HG02642 (cell line): Measurements from ENCODE around the gene FADS3.
"Not testable (repeated sequence)": the region's sequence is repeated elsewhere in the genome, so short reads cannot be mapped to it uniquely, and the experiment has no call there.

Source experiments
- ATAC-seq: cut with Tn5 transposase; IDR thresholded peaks from one replicate; pipeline ENCODE4 v1.9.1; 2021; ENCODE audit warnings: mild to moderate bottlenecking; ENCODE audit not compliant: unreplicated experiment, poor library complexity

The FADS3 gene

DNA sequence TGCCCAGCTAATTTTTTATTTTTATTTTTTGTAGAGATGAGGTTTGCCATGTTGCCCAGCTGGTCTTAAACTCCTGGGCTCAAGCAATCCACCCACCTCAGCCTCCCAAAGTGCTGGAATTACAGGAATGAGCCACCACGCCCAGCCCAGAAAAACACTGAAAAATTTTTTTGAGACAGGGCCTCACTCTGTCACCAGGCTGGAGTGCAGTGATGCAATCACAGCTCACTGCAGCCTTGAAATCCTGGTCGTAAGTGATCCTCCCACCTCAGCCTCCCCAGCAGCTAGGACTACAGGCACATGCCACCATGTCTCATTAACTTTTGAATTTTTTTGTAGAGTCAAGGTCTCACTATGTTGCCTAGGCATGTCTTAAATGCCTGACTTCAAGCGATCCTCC lies 9.1 kb downstream of the FADS3 start:
- not testable (repeated sequence) for ATAC-seq

DNA sequence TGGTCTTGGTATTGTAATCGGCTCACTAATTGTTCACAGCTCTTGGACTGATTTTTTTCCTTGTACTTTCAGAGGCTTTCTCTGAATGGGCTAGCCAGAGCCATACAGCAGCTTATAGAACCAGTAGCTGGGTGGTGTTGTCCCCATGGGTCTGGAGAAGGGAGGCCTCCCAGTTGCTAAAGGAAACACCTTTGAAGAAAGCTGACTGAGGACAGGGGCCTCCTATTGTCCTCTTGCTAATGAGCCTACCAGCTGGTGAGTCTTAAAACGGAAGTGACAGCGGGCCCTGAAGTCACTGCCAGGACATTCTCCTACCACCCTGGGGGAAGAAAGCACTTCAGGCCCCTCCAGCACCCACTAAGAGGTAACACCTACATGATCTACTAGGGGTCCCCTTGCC lies 9.9 kb downstream of the FADS3 start:
- no peak for ATAC-seq

DNA sequence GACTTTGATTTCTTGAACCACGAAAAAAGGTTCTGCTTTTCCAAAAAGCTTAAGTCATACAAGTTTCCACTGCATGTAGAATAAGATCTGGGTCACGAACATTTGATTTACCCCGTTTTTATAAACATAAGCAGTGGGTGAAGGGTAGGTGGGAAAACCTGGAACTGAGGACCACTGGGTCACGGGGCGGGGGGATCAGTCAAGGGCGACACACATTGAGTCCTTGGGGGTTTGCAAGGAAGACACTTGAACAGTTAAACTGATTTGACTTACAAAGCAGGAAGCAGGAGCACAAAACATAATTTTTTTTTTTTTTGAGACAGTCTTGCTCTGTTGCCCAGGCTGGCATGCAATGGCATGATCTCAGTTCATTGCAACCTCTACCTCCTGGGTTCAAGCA lies 10.9 kb downstream of the FADS3 start:
- ATAC-seq = no peak

DNA sequence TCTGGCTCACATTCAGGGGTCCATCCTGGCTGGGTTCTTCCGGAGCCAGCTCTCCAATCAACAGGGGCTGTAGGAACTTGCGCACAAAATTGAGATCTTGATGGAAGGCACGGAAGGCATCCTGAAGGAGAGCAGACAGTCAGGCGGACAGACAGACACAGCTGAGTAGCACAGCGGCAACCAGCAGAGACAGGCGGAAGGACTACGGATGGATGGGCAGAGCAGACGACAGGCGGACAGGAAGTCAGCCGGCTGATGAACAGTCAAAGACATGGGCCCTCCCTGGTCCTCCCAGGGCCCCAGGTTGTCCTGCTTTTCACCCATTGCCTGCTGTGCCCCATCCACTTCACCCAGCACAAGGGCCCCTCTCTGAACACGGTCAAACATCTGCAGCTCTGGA lies 11.3 kb downstream of the FADS3 start:
- ATAC-seq = no peak

DNA sequence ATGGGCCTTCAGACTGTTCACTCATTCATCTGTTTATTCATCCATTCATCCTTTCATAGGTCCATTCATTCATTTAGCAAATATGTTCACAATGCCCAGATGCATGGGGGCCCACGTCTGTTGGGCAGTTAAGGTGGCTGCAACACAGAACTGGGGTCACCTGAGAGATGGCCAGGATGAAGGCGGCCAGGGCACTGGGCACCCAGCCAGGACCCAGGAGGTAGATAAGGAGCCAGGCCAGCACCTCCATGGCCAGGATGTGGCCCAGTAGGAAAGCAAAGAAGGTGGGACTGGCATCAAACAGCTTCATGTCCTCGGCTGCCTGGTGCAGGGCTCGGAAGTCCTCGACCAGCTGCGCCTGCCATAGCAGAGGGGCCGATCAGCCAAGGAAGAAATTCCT lies 12.2 kb downstream of the FADS3 start:
- ATAC-seq = no peak

DNA sequence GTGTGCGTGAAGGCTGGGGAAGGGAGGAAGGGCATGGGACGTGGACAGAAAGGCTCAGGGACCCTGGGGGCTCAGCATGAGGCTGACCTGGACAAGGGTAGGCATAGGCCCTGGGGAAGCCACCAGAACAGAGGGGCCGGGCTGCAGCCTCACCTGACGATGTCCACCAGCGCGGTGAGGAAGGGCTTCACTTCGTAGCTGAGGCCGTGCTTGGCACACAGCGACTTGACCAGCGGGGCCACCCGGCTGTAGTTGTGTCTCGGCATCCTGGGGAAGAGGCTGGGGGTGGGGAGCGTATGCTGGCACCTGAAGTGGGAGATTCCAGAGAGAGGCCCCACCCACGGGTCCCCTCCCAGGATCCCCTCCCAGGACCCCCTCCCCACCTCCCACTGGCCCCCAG lies 15.6 kb downstream of the FADS3 start:
- no peak for ATAC-seq

DNA sequence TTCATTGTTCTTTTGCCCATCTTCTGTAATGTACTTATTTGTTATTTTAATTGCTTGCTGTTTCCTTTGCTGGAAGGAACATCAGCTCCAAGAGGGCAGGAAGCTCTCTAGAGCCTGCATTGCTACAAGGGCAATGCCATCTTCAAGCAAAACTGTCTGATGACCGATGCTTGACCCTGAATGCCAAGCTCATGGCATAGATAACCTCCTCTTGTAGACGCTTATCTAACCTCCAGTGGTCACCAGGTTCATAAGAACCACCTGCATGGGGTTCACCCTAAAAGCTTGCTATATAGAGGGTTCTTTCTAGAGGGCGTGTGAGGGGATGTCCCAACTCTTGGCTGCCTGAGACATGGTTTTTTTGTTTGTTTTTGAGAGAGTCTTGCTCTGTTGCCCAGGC lies 16.5 kb downstream of the FADS3 start:
- ATAC-seq = no peak

DNA sequence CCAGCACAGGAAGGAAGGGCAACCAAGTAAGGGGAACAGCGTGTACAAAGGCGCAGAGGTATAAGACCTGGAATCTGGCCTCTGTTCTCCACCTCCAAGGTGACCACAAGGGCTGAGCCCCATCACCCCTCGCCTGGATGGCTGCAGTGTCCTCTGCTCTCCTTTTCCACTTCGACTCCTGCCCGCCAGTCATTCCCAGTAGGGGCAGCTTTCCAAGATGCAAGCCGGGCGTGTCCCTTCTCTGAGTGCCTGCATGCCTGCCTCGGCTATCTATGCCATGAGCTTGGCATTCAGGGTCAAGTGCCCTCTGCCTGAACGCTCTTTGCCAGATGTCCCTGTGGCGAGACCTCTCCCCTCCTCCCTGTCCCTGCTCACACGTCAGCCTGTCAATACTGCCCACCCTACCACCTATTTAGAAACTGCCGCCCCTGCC lies 17.0 kb downstream of the FADS3 start:
- no peak for ATAC-seq

DNA sequence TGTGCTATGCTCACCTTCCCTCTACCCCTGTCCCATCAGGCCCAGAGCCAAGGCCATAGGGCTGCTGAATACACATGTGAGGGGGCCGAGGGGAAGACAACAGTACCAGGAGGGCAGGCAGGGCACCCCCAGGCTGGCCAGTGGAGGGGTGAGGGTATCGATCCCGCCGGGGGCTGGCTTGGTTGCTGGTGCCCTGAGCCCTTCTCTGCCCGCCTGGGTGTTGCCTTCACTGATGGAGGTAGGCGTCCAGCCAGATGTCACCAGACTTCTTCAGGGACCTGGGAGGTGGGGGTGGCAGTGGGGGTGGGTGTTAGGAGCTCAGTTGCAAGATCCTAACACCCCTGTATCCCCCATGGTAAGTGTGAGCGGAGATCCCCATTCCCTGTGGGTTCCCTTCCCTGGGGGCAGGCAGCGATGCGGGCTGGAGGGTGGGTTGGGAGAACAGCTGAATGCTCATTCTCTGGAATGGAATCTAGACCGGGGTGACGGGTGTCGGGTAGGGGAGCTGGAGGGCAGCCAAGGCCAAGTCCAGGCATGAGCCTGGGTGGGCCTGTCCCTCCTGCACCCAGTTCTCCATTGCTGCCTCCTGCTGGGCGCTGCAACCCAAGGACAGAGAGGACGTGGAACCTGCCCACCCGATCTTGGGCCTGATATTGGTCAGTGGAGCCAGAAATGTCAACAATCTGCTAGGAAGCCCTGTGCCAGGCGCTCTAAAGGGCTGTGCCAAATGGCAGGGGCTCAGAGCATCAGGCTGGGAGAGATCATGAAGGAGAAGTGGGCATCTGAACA lies 17.6 kb downstream of the FADS3 start:
- no peak for ATAC-seq

DNA sequence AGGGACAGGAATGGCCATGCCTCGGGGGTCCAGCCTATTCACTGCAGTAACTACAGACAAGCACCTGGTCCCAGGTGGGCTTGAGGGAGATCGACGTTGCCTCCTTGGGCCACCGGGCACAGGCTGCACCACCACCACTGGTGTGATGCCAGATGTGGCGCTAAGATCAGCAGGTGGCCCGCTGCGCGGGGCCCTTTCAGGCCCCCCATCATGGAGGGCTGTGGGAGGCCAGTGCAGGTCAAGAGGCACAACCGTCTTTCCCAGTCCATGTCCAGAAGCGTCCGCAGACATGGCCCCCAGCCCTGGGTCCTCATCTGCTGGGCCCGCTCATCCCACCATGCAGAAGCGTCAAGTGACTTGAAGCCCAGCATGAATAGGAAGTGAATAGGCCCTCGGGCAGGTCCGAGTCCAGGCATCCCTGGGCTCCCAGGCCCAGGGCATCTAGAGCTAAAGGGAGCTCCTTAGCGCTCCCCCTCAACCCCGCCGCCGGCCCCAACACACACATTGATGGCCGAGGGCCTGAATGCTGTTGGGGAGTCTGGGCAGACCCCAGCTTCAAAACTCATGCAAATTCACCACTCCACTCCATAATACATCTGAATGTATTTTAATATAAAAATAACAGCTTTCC lies 18.3 kb downstream of the FADS3 start:
- ATAC-seq = no peak

DNA sequence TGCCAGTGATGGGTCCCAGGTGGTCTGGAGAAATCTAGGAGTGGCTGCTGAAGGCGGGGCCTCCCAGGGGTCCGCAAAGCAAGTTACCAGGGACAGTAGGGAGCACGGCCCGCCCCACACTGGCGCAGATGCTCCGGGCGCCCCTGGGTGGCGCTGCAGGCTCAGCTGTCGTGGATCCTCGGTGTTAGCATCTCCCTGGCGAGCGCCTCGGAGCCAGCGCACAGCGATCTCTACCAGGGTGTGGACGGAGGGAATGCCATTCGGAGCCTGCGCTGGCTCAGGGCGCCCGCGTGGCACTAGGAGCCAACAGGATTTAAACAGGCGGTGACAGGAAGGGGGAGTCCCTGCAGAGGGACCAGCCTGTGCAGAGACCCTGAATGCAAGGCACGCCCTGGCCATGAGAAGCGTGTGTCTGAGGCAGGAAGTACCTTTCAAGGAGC lies 20.2 kb downstream of the FADS3 start:
- peak; percentile 74 for ATAC-seq

DNA sequence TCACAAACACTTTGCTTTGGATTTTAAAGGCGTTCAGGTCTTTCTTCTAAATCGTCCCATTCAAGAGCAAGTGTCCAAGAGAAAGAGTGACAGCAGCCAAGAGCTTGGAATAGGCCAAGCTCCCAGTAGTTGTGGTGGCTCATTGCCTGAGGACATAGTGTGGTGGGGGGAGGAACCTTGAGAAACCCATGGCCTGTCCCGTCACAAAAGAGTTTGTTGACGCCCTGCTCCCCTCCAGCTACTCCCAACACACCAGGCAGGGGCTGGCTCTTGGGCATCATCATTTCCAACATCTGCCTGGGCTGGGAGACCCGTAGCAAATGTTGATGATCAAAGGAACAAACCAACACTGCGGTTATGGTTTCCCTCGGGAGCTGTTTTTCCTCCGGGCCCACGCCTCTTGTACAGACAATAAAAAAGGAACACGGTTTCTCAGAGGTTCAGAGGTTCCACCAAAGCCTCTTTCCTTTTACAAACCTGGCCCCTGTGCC lies 20.8 kb downstream of the FADS3 start:
- ATAC-seq = no peak

DNA sequence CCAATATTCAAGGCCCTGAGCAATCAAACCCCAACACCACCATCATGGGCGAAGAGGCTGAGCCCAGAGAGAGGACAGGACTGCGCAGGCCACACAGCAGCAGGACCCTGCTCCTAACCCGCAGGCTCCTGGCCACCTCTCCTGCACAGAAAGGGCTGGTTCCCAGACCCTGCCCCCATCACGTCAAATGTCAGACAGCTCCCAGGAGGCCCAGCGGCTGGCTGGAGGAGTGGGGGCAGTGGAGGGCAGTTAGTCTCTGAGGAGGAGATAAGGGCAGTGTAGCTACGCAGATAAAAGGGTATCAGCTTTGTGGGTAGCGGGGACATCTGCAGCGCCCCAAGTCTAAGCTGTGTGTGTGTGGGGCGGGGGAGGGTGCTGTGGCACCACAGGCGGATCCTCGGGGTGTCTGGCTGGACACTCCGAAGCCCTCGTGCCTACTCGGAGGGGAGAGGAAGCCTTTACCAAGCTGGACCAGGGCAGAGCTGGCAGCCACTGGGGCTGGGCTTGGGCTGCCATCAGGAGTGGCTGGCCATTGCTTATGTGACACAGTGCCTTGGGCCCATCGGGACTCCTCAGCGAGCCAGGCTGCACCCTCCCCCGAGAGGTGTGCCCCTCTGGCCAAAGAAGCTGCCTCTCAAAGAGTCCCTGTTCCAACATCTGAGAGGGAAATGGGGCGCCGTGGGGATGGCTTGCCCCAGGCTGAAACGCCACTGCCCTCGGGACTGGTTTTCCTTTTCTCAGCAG lies 21.5 kb downstream of the FADS3 start:
- no peak for ATAC-seq

DNA sequence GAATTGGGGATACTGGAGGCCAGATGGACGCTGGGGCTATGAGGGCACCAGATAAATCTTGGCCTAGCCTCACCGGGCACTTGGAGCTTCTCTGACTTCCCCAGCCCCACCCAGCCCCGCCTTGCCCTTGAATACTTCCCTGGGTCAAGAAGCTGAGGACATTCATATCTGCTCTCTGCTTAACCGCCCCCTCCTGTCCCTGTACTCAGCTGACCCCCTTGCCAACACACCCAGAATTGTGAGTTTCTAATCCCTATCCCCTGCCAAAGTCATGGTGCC lies 22.0 kb downstream of the FADS3 start:
- ATAC-seq = no peak

DNA sequence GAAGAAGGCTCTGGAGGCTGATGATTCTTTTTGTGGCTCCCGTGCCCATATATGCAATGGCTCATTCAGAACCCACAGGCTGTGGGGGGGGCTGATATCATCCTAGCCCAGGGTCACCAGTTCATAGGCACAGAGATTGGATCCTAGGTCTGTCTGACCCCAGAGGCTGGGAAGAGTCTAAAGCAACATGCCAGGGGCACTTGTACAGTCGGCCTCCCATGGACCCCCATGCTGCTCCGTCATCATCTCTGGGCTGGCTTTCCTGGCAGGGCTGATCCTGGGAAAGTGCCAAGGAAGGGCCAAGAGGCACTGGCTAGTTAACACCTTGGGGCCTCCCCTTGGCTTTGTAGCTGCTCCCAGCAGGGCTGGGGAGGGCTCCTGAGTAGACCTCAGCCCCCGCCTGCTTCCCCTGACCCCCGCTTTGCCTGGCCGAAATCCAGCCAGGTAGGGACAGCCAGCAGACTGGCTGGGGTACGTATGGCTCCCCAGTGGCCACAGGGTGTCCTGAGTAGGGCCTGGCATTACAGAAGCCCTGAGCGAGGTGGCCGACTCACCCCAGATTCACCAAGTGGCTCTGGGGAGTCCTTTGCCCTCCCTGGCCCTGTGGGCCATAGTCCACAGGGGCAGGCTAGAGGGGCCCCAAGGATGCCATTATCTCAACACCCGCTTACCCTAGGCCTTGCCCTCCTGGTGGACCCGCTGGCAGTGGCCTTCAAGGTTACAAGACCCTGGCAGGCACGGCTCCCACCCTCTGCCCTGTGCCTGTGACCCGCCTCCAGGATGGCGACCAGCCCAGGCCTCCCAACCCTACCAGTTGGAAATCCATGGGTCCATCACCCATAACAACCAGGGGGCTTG lies 22.5 kb downstream of the FADS3 start:
- no peak for ATAC-seq

DNA sequence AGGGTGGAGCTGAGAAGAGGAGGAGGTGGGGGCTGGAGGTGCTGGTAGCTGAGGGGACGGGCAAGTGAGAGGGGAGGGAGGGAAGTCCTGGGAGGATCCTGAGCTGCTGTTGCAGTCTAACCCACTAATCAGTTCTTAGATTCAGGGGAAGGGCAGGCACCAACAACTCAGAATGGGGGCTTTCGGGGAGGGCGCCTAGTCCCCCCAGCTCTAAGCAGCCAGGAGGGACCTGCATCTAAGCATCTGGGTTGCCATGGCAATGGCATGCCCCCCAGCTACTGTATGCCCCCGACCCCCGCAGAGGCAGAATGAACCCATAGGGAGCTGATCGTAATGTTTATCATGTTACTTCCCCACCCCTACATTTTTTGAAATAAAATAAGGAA lies 24.4 kb downstream of the FADS3 start:
- no peak for ATAC-seq

DNA sequence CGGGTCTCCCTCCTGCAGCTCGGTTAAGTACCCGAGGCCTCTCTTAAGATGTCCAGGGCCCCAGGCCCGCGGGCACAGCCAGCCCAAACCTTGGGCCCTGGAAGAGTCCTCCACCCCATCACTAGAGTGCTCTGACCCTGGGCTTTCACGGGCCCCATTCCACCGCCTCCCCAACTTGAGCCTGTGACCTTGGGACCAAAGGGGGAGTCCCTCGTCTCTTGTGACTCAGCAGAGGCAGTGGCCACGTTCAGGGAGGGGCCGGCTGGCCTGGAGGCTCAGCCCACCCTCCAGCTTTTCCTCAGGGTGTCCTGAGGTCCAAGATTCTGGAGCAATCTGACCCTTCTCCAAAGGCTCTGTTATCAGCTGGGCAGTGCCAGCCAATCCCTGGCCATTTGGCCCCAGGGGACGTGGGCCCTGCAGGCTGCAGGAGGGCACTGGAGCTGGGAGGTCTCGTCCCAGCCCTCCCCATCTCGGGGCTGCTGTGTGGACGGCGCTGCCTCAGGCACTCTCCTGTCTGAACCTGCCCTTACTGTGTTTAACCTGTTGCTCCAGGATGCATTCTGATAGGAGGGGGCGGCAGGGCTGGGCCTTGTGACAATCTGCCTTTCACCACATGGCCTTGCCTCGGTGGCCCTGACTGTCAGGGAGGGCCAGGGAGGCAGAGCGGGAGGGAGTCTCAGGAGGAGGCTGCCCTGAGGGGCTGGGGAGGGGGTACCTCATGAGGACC lies 25.0 kb downstream of the FADS3 start:
- ATAC-seq = no peak

DNA sequence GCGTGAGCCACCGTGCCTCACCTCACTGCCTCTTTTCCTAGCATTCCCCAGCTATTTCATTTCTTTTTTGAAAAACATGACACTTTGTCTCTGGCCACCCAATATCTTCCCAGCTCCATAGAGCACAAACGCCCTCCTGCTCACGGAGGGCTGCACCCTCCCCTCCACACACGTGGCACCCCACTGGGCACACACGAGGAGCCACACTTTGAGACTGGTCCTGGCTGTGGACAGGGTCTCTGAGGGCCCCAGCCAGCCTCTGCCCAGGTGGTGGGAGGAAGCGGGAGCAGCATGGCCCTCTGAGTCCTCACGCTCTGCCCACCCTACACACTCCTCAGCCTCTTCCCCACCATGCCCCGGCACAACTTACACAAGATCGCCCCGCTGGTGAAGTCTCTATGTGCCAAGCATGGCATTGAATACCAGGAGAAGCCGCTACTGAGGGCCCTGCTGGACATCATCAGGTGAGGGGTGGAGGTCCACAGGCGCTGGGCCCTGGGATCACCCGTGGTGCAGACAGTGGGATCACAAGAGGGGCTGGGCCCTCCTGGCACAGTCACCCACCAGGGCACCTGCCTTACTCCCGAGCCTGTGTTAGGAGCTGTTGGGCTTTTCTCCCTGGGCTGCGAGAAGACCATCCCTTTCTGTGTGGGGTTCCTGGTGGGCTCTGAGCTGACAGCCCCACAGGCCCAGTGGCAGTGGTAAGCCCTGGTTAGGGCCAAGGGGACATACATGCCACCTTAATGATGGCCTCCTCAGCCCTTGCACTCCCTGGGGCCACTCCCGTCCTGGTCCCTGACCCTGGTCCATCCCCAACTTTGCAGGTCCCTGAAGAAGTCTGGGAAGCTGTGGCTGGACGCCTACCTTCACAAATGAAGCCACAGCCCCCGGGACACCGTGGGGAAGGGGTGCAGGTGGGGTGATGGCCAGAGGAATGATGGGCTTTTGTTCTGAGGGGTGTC lies 26.2 kb downstream of the FADS3 start:
- no peak for ATAC-seq

DNA sequence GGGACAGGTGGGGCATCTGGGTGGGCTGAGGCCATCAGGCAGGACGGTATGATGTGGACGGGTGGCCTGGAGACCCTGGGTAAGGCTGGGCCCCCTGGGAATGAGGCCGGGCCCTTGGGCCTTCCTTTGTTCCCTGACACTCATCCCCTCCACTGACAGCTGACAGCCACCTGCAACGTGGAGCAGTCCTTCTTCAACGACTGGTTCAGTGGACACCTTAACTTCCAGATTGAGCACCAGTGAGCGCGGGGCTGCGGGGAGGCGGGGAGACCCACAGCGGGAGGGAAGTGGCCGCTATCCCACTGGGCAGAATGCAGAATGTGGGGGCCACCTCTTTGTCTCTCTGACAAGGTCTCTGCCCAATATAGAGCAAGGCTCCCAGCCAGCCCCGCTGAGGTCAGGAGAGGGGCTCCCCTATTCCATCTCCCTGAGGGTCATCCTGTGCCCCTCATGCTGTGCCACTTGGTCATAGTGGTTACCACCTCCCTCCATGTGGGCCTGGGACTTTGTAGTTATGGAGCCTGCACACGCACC lies 27.7 kb downstream of the FADS3 start:
- ATAC-seq = no peak
